GM12878 (cell line): ENCODE measurements around the gene HIC1. TPM values are rescaled to one million over a fixed set of nuclear protein-coding genes. Genes with fewer than 3 reads are reported as not detected.

ENCODE experiments used
- ASH2L ChIP-seq: fragments of 300-600, 200-600 bp; sonication (generic); IDR thresholded peaks from 2 replicates; pipeline ENCODE4 v1.6.1; 2017; ENCODE audit warnings: low read depth, mild to moderate bottlenecking, borderline replicate concordance
- BCL11A ChIP-seq: IDR thresholded peaks from 2 replicates; pipeline ENCODE4 v1.6.1; 2011; ENCODE audit warnings: low read depth, low read length
- CHD1 ChIP-seq: IDR thresholded peaks from 2 replicates; pipeline ENCODE4 v1.6.1; 2012; ENCODE audit warnings: low read depth, low read length, improper control_type of control experiment
- FOXM1 ChIP-seq: IDR thresholded peaks from 2 replicates; pipeline ENCODE4 v1.6.1; 2012; ENCODE audit warnings: low read depth, mild to moderate bottlenecking, inconsistent platforms, low read length, moderate library complexity
- HDAC6 ChIP-seq: fragments of 200-600 bp; sonication (generic); IDR thresholded peaks from one replicate; pipeline ENCODE4 v1.8.0; 2017; ENCODE audit warnings: antibody characterized with exemption; ENCODE audit not compliant: unreplicated experiment
- HDGF ChIP-seq: fragments of 450-650 bp; IDR thresholded peaks from 2 replicates; pipeline ENCODE4 v1.6.1; 2016; ENCODE audit warnings: antibody characterized with exemption
- IKZF2 ChIP-seq, 2 experiments: fragments of 450-650 bp; IDR thresholded peaks; 2 replicates each; pipeline ENCODE4 v1.6.1; 2017; ENCODE audit warnings: mild to moderate bottlenecking in 2 of 2, moderate library complexity in 2 of 2
- MTA3 ChIP-seq: IDR thresholded peaks from 2 replicates; pipeline ENCODE4 v1.6.1; 2012; ENCODE audit warnings: low read length, inconsistent platforms, borderline replicate concordance
- MXI1 ChIP-seq: fragments of 150-350 bp; IDR thresholded peaks from 2 replicates; pipeline ENCODE4 v1.6.1; 2011; ENCODE audit warnings: low read depth, mild to moderate bottlenecking, inconsistent platforms, low read length, improper control_type of control experiment
- PML ChIP-seq: IDR thresholded peaks from 2 replicates; pipeline ENCODE4 v1.6.1; 2012; ENCODE audit warnings: low read length, inconsistent platforms
- POLR2A ChIP-seq: IDR thresholded peaks from 2 replicates; pipeline ENCODE4 v1.6.1; 2011; ENCODE audit warnings: low read depth, mild to moderate bottlenecking, low read length
- POLR2AphosphoS5 ChIP-seq: IDR thresholded peaks from 2 replicates; pipeline ENCODE4 v1.6.1; 2011; ENCODE audit warnings: mild to moderate bottlenecking, low read length, inconsistent platforms
- POU2F2 ChIP-seq: IDR thresholded peaks from 3 replicates; pipeline ENCODE4 v1.6.1; 2011; ENCODE audit warnings: low read depth, mild to moderate bottlenecking, low read length, borderline replicate concordance
- RAD51 ChIP-seq: fragments of 450-650 bp; IDR thresholded peaks from 2 replicates; pipeline ENCODE4 v1.6.1; 2016; ENCODE audit warnings: moderate library complexity, mild to moderate bottlenecking, inconsistent platforms
- SMAD5 ChIP-seq: IDR thresholded peaks from 2 replicates; pipeline ENCODE4 v1.6.1; 2016; ENCODE audit warnings: antibody characterized with exemption, low read depth
- SP1 ChIP-seq: IDR thresholded peaks from one replicate; pipeline ENCODE4 v1.6.1; 2011; ENCODE audit warnings: low read depth, low read length
- SPI1 ChIP-seq: IDR thresholded peaks from 2 replicates; pipeline ENCODE4 v1.6.1; 2011; ENCODE audit warnings: low read depth, mild to moderate bottlenecking, low read length, moderate library complexity, borderline replicate concordance; ENCODE audit not compliant: insufficient read depth
- SREBF1 ChIP-seq: IDR thresholded peaks from 2 replicates; pipeline ENCODE4 v1.6.1; 2012; ENCODE audit warnings: mild to moderate bottlenecking, low read length
- SRF ChIP-seq, 2 experiments: IDR thresholded peaks; 2 replicates each; pipeline ENCODE4 v1.6.1; 2011; ENCODE audit warnings: low read depth in 2 of 2, low read length in 2 of 2, mild to moderate bottlenecking in 1 of 2, moderate library complexity in 1 of 2
- YBX1 ChIP-seq: fragments of 450-650 bp; IDR thresholded peaks from 2 replicates; pipeline ENCODE4 v1.6.1; 2016; ENCODE audit warnings: antibody characterized with exemption
- ZNF24 ChIP-seq: fragments of 450-650 bp; IDR thresholded peaks from 2 replicates; pipeline ENCODE4 v1.6.1; 2017; ENCODE audit warnings: antibody characterized with exemption, mild to moderate bottlenecking
- polyA plus RNA-seq, 11 experiments: library from polyadenylated mRNA; depleted of rRNA in 4 of 11; unstranded in 6 of 11; stranded (reverse) in 5 of 11; fragments of >200 nt; fragmentation: Nextera tagmentation in 4 of 11; fragmentation: Illumina TruSeq in 1 of 11; extraction: Ambion mirVana in 4 of 11; extraction: Trizol in 1 of 11; gene quantifications; 1 replicate in 1 of 11; 2 replicates in 10 of 11; pipeline versions ENCODE4 v1.2.1 to v1.2.3, GENCODE V29; 2011 to 2016; ENCODE audit warnings: inconsistent platforms in 2 of 11, missing spikeins in 2 of 11, low read depth in 1 of 11
- total RNA-seq, 4 experiments: library from RNA; depleted of rRNA in 3 of 4; stranded (reverse); fragments of >200 nt in 3 of 4; fragmentation: Illumina TruSeq in 1 of 4; extraction: Trizol in 1 of 4; gene quantifications; 2 replicates each; pipeline versions ENCODE4 v1.2.1 to v1.2.3, GENCODE V29; 2013 to 2021
- TF ChIP-seq, protein P1 (sequence below): IDR thresholded peaks from 2 replicates; pipeline ENCODE4 v1.6.1; 2012; ENCODE audit warnings: improper control_type of control experiment, low read depth, low read length; ENCODE audit not compliant: insufficient replicate concordance
- TF ChIP-seq, protein P2 (sequence below): IDR thresholded peaks from 2 replicates; pipeline ENCODE4 v1.6.1; 2011; ENCODE audit warnings: low read depth, mild to moderate bottlenecking, low read length, moderate library complexity, borderline replicate concordance; ENCODE audit errors: extremely low read depth
- TF ChIP-seq, protein P3 (sequence below): fragments of 450-650 bp; IDR thresholded peaks from 2 replicates; pipeline ENCODE4 v1.6.1; 2017; ENCODE audit warnings: mild to moderate bottlenecking, moderate library complexity

Gene HIC1
- total and polyA plus RNA-seq, 10 of the 15 experiments (the other 5 are each of a cell fraction or from before 2014, with no cell fraction given): 0.11 to 61.1 (median 4.9) TPM

DNA sequence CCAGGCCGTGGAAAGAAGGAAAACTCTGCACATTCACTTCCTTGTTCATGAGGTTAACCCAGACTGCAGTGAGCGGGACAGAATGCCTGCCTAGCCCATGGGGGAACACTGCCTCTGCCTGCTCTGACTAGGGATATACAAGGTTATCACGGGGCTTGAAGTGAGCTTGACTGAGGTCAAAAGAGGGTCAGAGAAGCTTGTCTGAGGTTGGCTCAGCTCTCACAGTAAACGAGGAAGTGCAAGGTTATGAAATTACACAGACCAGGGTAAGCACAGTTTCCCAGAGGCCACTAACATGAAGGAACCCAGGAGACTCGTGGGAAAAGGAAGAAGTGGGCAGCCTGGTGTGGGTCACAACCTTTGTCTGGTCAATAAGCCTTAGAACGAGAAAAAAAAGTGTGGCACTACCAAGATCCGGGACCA is 28.7 kb downstream of the HIC1 start (continued):
- TF ChIP-seq HDAC6: no peak
- peak; percentile 81 for TF ChIP-seq BCL11A
- TF ChIP-seq PML: no peak
- no peak for TF ChIP-seq SREBF1
- TF ChIP-seq POLR2AphosphoS5: peak; percentile 21; the same call in 1 of the 2 replicates
- no peak for TF ChIP-seq ZNF24
- no peak for TF ChIP-seq CHD1
- TF ChIP-seq FOXM1: no peak
- peak; percentile 63; the same call in 1 of the 3 replicates for TF ChIP-seq POU2F2
- TF ChIP-seq IKZF2 (IDR thresholded peaks at IDR 0.05): peak; percentile 82 to 90
- TF ChIP-seq, protein P1, sequence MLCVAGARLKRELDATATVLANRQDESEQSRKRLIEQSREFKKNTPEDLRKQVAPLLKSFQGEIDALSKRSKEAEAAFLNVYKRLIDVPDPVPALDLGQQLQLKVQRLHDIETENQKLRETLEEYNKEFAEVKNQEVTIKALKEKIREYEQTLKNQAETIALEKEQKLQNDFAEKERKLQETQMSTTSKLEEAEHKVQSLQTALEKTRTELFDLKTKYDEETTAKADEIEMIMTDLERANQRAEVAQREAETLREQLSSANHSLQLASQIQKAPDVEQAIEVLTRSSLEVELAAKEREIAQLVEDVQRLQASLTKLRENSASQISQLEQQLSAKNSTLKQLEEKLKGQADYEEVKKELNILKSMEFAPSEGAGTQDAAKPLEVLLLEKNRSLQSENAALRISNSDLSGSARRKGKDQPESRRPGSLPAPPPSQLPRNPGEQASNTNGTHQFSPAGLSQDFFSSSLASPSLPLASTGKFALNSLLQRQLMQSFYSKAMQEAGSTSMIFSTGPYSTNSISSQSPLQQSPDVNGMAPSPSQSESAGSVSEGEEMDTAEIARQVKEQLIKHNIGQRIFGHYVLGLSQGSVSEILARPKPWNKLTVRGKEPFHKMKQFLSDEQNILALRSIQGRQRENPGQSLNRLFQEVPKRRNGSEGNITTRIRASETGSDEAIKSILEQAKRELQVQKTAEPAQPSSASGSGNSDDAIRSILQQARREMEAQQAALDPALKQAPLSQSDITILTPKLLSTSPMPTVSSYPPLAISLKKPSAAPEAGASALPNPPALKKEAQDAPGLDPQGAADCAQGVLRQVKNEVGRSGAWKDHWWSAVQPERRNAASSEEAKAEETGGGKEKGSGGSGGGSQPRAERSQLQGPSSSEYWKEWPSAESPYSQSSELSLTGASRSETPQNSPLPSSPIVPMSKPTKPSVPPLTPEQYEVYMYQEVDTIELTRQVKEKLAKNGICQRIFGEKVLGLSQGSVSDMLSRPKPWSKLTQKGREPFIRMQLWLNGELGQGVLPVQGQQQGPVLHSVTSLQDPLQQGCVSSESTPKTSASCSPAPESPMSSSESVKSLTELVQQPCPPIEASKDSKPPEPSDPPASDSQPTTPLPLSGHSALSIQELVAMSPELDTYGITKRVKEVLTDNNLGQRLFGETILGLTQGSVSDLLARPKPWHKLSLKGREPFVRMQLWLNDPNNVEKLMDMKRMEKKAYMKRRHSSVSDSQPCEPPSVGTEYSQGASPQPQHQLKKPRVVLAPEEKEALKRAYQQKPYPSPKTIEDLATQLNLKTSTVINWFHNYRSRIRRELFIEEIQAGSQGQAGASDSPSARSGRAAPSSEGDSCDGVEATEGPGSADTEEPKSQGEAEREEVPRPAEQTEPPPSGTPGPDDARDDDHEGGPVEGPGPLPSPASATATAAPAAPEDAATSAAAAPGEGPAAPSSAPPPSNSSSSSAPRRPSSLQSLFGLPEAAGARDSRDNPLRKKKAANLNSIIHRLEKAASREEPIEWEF: peak; percentile 92
- no peak for TF ChIP-seq SRF (IDR thresholded peaks at IDR 0.05; ENCODE audit: low read depth in 2 of 2, low read length in 2 of 2)
- no peak for TF ChIP-seq POLR2A
- no peak for TF ChIP-seq YBX1
- peak; percentile 34; the same call in 1 of the 2 replicates for TF ChIP-seq MXI1
- TF ChIP-seq RAD51: no peak
- TF ChIP-seq, protein P2, sequence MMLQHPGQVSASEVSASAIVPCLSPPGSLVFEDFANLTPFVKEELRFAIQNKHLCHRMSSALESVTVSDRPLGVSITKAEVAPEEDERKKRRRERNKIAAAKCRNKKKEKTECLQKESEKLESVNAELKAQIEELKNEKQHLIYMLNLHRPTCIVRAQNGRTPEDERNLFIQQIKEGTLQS: no peak
- TF ChIP-seq SP1: peak; percentile 34
- no peak for TF ChIP-seq ASH2L
- no peak for TF ChIP-seq SMAD5
- TF ChIP-seq SPI1: peak; percentile 97
- TF ChIP-seq MTA3: no peak
- no peak for TF ChIP-seq HDGF
- TF ChIP-seq, protein P3, sequence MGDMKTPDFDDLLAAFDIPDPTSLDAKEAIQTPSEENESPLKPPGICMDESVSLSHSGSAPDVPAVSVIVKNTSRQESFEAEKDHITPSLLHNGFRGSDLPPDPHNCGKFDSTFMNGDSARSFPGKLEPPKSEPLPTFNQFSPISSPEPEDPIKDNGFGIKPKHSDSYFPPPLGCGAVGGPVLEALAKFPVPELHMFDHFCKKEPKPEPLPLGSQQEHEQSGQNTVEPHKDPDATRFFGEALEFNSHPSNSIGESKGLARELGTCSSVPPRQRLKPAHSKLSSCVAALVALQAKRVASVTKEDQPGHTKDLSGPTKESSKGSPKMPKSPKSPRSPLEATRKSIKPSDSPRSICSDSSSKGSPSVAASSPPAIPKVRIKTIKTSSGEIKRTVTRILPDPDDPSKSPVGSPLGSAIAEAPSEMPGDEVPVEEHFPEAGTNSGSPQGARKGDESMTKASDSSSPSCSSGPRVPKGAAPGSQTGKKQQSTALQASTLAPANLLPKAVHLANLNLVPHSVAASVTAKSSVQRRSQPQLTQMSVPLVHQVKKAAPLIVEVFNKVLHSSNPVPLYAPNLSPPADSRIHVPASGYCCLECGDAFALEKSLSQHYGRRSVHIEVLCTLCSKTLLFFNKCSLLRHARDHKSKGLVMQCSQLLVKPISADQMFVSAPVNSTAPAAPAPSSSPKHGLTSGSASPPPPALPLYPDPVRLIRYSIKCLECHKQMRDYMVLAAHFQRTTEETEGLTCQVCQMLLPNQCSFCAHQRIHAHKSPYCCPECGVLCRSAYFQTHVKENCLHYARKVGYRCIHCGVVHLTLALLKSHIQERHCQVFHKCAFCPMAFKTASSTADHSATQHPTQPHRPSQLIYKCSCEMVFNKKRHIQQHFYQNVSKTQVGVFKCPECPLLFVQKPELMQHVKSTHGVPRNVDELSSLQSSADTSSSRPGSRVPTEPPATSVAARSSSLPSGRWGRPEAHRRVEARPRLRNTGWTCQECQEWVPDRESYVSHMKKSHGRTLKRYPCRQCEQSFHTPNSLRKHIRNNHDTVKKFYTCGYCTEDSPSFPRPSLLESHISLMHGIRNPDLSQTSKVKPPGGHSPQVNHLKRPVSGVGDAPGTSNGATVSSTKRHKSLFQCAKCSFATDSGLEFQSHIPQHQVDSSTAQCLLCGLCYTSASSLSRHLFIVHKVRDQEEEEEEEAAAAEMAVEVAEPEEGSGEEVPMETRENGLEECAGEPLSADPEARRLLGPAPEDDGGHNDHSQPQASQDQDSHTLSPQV: peak; percentile 81; the same call in 1 of the 2 replicates
